ENCODE measurements around the gene DYRK1A. TPM values are rescaled to one million over a fixed set of nuclear protein-coding genes. Genes with fewer than 3 reads are reported as not detected.

The DYRK1A gene
- polyA plus RNA-seq, 1 donor from 2014 or later: 94.8 TPM

GRCh38 chr21:37368541-37369279 lies 2.1 kb downstream of the DYRK1A start:
- H3K4me3 ChIP-seq (ENCODE audit: low read length): peak overlapping the region; percentile 69
- no peaks in the 10 kb centered on the region for H3K27me3 ChIP-seq (ENCODE audit: insufficient read depth, low read depth, low read length)
- H3F3A ChIP-seq (ENCODE audit: insufficient read depth, low read length, poor library complexity, severe bottlenecking): no peaks in the 10 kb centered on the region
- H3K9me3 ChIP-seq (ENCODE audit: low read length): no peaks in the 10 kb centered on the region
- peak overlapping the region; percentile 81 for H3K27ac ChIP-seq (ENCODE audit: low read length)
- H3K79me2 ChIP-seq (replicated peaks; ENCODE audit: insufficient read depth, low read length): peaks cover 60% of the 10 kb centered on the region
- H3K9ac ChIP-seq (ENCODE audit: low read length): peak overlapping the region; percentile 96
- H4K20me1 ChIP-seq (ENCODE audit: insufficient read depth): peaks cover 34% of the 10 kb centered on the region
- peak overlapping the region; percentile 76 for H3K4me2 ChIP-seq (ENCODE audit: low read length)
- no peaks in the 10 kb centered on the region for H3K9me2 ChIP-seq (ENCODE audit: insufficient read depth, low read length)
- H3K36me3 ChIP-seq (ENCODE audit: insufficient read depth, low read length): no peaks in the 10 kb centered on the region
- H2AFZ ChIP-seq (ENCODE audit: low read depth, low read length): no peak overlapping the region
- TF ChIP-seq MXI1 (conservative IDR thresholded peaks at IDR 0.05; ENCODE audit: poor library complexity, severe bottlenecking) (no peak), EZH2 (IDR thresholded peaks at IDR 0.05; ENCODE audit: borderline replicate concordance, insufficient read depth, low read length, poor library complexity, severe bottlenecking) (no peak), EP300 (conservative IDR thresholded peaks at IDR 0.05; ENCODE audit: poor library complexity, severe bottlenecking) (no peak)

GRCh38 chr21:37369307-37369854 lies 2.8 kb downstream of the DYRK1A start:
- Histone ChIP-seq H3K9me3 (ENCODE audit: low read length) (no peaks in the 10 kb centered on the region), H3K9ac (ENCODE audit: low read length) (no peak overlapping the region)

More at GRCh38 chr21:37369307-37369854, 2.8 kb downstream of the DYRK1A start:
- Histone ChIP-seq H3K79me2 (replicated peaks; ENCODE audit: insufficient read depth, low read length) (peaks cover 67% of the 10 kb centered on the region), H3K4me2 (ENCODE audit: low read length) (peak overlapping the region; percentile 76), H3F3A (ENCODE audit: insufficient read depth, low read length, poor library complexity, severe bottlenecking) (no peaks in the 10 kb centered on the region), H3K4me3 (ENCODE audit: low read length) (peak overlapping the region; percentile 69), H3K36me3 (ENCODE audit: insufficient read depth, low read length) (no peaks in the 10 kb centered on the region), H3K9me2 (ENCODE audit: insufficient read depth, low read length) (no peaks in the 10 kb centered on the region), H2AFZ (ENCODE audit: low read depth, low read length) (no peak overlapping the region), H4K20me1 (ENCODE audit: insufficient read depth) (peaks cover 34% of the 10 kb centered on the region), H3K27ac (ENCODE audit: low read length) (no peak overlapping the region), H3K27me3 (ENCODE audit: insufficient read depth, low read depth, low read length) (no peaks in the 10 kb centered on the region)
- TF ChIP-seq REST (IDR thresholded peaks at IDR 0.05; ENCODE audit: borderline replicate concordance) (no peak), CTCF (IDR thresholded peaks at IDR 0.05; ENCODE audit: poor library complexity, severe bottlenecking) (no peak), TAF1 (IDR thresholded peaks at IDR 0.05; ENCODE audit: low read depth) (no peak), SMC3 (conservative IDR thresholded peaks at IDR 0.05; ENCODE audit: poor library complexity) (no peak), MXI1 (conservative IDR thresholded peaks at IDR 0.05; ENCODE audit: poor library complexity, severe bottlenecking) (no peak), EZH2 (IDR thresholded peaks at IDR 0.05; ENCODE audit: borderline replicate concordance, insufficient read depth, low read length, poor library complexity, severe bottlenecking) (no peak), EP300 (conservative IDR thresholded peaks at IDR 0.05; ENCODE audit: poor library complexity, severe bottlenecking) (no peak), POLR2AphosphoS5 (IDR thresholded peaks at IDR 0.05) (no peak), RAD21 (conservative IDR thresholded peaks at IDR 0.05) (no peak)
